Cardiac fibroblast (primary cell): ENCODE measurements around the gene RNF223.
A peak's percentile ranks its signal among the peaks of the same experiment; 100 is the strongest.

Experiments
- DNase-seq, 2 donors: peaks; one replicate each; pipeline versions ENCODE4 v3.0.0 to v3.0.0-alpha.2; 2010; ENCODE audit warnings: low read depth in 2 of 2
- H3K4me3 ChIP-seq, 2 donors: replicated peaks in 1 of 2; 1 replicate in 1 of 2; 2 replicates in 1 of 2; pipeline ENCODE4 v1.5.1; 2011; ENCODE audit warnings: low read depth in 2 of 2, low read length in 2 of 2, mild to moderate bottlenecking in 2 of 2, moderate library complexity in 1 of 2
- TF ChIP-seq, protein P1 (sequence below): IDR thresholded peaks from one replicate; pipeline ENCODE4 v1.5.1; 2011; ENCODE audit warnings: low read depth, mild to moderate bottlenecking, low read length, inconsistent platforms

Gene RNF223

GRCh38 chr1:1115136-1115785 lies 41.2 kb upstream of the RNF223 start:
- TF ChIP-seq, protein P1, sequence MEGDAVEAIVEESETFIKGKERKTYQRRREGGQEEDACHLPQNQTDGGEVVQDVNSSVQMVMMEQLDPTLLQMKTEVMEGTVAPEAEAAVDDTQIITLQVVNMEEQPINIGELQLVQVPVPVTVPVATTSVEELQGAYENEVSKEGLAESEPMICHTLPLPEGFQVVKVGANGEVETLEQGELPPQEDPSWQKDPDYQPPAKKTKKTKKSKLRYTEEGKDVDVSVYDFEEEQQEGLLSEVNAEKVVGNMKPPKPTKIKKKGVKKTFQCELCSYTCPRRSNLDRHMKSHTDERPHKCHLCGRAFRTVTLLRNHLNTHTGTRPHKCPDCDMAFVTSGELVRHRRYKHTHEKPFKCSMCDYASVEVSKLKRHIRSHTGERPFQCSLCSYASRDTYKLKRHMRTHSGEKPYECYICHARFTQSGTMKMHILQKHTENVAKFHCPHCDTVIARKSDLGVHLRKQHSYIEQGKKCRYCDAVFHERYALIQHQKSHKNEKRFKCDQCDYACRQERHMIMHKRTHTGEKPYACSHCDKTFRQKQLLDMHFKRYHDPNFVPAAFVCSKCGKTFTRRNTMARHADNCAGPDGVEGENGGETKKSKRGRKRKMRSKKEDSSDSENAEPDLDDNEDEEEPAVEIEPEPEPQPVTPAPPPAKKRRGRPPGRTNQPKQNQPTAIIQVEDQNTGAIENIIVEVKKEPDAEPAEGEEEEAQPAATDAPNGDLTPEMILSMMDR: no peak
- peak overlapping the region; percentile 57 to 77 for H3K4me3 ChIP-seq
- DNase-seq: no peak

DNA sequence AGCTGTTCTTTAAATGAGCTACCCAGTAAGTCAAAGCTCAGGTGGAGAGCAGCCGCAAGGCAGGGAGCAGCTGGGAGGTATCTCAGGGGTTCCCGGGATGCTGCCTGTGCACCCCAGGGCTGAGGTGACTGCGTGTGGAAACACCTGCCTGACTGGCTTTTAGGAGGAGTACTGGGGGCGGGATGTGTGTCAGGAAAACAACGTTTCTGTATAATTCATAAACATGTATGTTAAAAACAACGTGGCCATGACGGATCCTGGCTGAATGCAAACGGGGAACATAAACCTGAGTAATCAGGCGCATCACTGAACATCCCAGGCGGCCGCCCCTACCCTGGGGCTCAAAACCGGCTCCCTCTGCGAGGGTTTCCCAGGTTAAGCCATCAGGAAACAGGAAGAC lies 40.3 kb upstream of the RNF223 start:
- DNase-seq: no peak
- no peak overlapping the region for H3K4me3 ChIP-seq
- TF ChIP-seq, protein P1: no peak

- no peak for DNase-seq
- TF ChIP-seq, protein P1: no peak
- H3K4me3 ChIP-seq: no peak overlapping the region
Measured at GRCh38 chr1:1112237-1112985, 38.3 kb upstream of the RNF223 start.

- no peak overlapping the region for H3K4me3 ChIP-seq
- no peak for DNase-seq
- TF ChIP-seq, protein P1: no peak
Measured at GRCh38 chr1:1111516-1112236, 37.6 kb upstream of the RNF223 start.

DNA sequence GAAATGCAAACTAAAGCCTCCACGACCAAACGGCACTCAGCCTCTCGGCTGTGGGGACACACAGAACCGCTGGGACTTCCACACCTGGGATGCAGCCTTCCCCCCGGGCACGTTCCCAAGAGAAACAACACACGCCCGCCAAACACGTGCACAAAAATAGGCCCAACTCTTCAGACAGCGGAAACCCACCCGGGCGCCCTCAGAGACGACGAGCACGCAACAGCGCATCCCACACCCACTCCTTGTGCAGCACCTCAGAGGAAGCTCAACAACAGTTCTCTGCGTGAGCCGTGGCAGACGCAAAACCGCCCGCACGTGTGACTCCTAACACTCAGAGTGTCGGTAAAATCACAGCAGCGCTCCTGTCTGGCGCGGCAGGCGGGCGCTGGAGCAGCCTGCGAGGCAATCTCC lies 36.5 kb upstream of the RNF223 start:
- no peak overlapping the region for H3K4me3 ChIP-seq
- no peak for DNase-seq
- TF ChIP-seq, protein P1: no peak

- no peak overlapping the region for H3K4me3 ChIP-seq
- TF ChIP-seq, protein P1: no peak
- no peak for DNase-seq
Measured at GRCh38 chr1:1109743-1110142, 35.6 kb upstream of the RNF223 start.
